Liver (tissue), 9 donors: ENCODE measurements around the gene IQSEC2. TPM values are rescaled to one million over a fixed set of nuclear protein-coding genes. Genes with fewer than 3 reads are reported as not detected.

ENCODE experiments used
- DNase-seq: peaks from one replicate; pipeline ENCODE4 v3.0.0-alpha.2; 2017; ENCODE audit warnings: low spot score
- H3K27ac ChIP-seq, 2 donors: one replicate each; pipeline ENCODE4 v1.7.0; 2013; ENCODE audit warnings: inconsistent platforms in 2 of 2, low read length in 2 of 2, control low read depth in 1 of 2, low read depth in 1 of 2, mild to moderate bottlenecking in 1 of 2
- H3K27me3 ChIP-seq, 4 donors: one replicate each; pipeline versions ENCODE4 v1.6.1 to v1.7.0; 2013; ENCODE audit warnings: low read length in 3 of 4, inconsistent platforms in 1 of 4, mild to moderate bottlenecking in 1 of 4, moderate library complexity in 1 of 4; ENCODE audit not compliant: control insufficient read depth in 4 of 4, insufficient read depth in 4 of 4
- H3K36me3 ChIP-seq, 4 donors: one replicate each; pipeline versions ENCODE4 v1.6.1 to v1.7.0; 2013; ENCODE audit warnings: low read length in 3 of 4, mild to moderate bottlenecking in 3 of 4, low read depth in 1 of 4, moderate library complexity in 1 of 4; ENCODE audit not compliant: control insufficient read depth in 4 of 4, insufficient read depth in 3 of 4
- H3K4me1 ChIP-seq, 4 donors: one replicate each; pipeline versions ENCODE4 v1.6.1 to v1.7.0; 2013; ENCODE audit warnings: low read length in 3 of 4, mild to moderate bottlenecking in 3 of 4, moderate library complexity in 1 of 4; ENCODE audit not compliant: control insufficient read depth in 4 of 4, insufficient read depth in 4 of 4
- H3K4me3 ChIP-seq, 3 donors: one replicate each; pipeline versions ENCODE4 v1.6.1 to v1.7.0; 2013; ENCODE audit warnings: low read length in 3 of 3, control low read depth in 1 of 3, low read depth in 1 of 3, mild to moderate bottlenecking in 1 of 3
- H3K9ac ChIP-seq, 2 donors: one replicate each; pipeline ENCODE4 v1.7.0; 2013; ENCODE audit warnings: low read length in 2 of 2, mild to moderate bottlenecking in 2 of 2, moderate library complexity in 2 of 2, control low read depth in 1 of 2, low read depth in 1 of 2
- H3K9me3 ChIP-seq, 4 donors: one replicate each; pipeline versions ENCODE4 v1.6.1 to v1.7.0; 2013; ENCODE audit warnings: low read length in 3 of 4; ENCODE audit not compliant: control insufficient read depth in 4 of 4
- CTCF ChIP-seq: fragments of 150-350 bp; IDR thresholded peaks from 2 replicates; pipeline ENCODE4 v1.5.1; 2017; ENCODE audit warnings: improper control_type of control experiment, low read depth, low read length; ENCODE audit not compliant: missing input control
- EGR1 ChIP-seq, 2 donors: IDR thresholded peaks; 2 replicates each; pipeline ENCODE4 v1.6.1; 2016 to 2018; ENCODE audit warnings: antibody characterized with exemption in 2 of 2, low read depth in 2 of 2
- FOXA1 ChIP-seq: IDR thresholded peaks from 2 replicates; pipeline ENCODE4 v1.6.1; 2016; ENCODE audit warnings: antibody characterized with exemption
- FOXA2 ChIP-seq: IDR thresholded peaks from 2 replicates; pipeline ENCODE4 v1.6.1; 2016; ENCODE audit warnings: antibody characterized with exemption
- GABPA ChIP-seq, 2 donors: IDR thresholded peaks in 1 of 2; conservative IDR thresholded peaks in 1 of 2; 2 replicates each; pipeline ENCODE4 v1.6.1; 2016; ENCODE audit warnings: antibody characterized with exemption in 2 of 2, mild to moderate bottlenecking in 1 of 2, moderate library complexity in 1 of 2
- HNF4A ChIP-seq, 2 donors: conservative IDR thresholded peaks; 2 replicates each; pipeline ENCODE4 v1.6.1; 2016; ENCODE audit warnings: antibody characterized with exemption in 2 of 2, mild to moderate bottlenecking in 2 of 2
- HNF4G ChIP-seq: IDR thresholded peaks from 2 replicates; pipeline ENCODE4 v1.6.1; 2016; ENCODE audit warnings: antibody characterized with exemption
- JUND ChIP-seq, 2 donors: IDR thresholded peaks; 2 replicates each; pipeline ENCODE4 v1.6.1; 2016; ENCODE audit warnings: antibody characterized with exemption in 2 of 2
- MAX ChIP-seq: IDR thresholded peaks from 2 replicates; pipeline ENCODE4 v1.6.1; 2016; ENCODE audit warnings: antibody characterized with exemption
- NR2F2 ChIP-seq: IDR thresholded peaks from 2 replicates; pipeline ENCODE4 v1.6.1; 2016; ENCODE audit warnings: antibody characterized with exemption
- RAD21 ChIP-seq, 2 donors: IDR thresholded peaks; 2 replicates each; pipeline ENCODE4 v1.6.1; 2016; ENCODE audit warnings: antibody characterized with exemption in 2 of 2, mild to moderate bottlenecking in 2 of 2
- REST ChIP-seq: IDR thresholded peaks from 2 replicates; pipeline ENCODE4 v1.6.1; 2016; ENCODE audit warnings: antibody characterized with exemption, mild to moderate bottlenecking
- RXRA ChIP-seq, 2 donors: IDR thresholded peaks; 2 replicates each; pipeline ENCODE4 v1.6.1; 2017 to 2018; ENCODE audit warnings: antibody characterized with exemption in 2 of 2, mild to moderate bottlenecking in 1 of 2
- SP1 ChIP-seq: IDR thresholded peaks from 2 replicates; pipeline ENCODE4 v1.6.1; 2018; ENCODE audit warnings: antibody characterized with exemption, mild to moderate bottlenecking
- ZBTB33 ChIP-seq: IDR thresholded peaks from 2 replicates; pipeline ENCODE4 v1.6.1; 2016; ENCODE audit warnings: antibody characterized with exemption
- WGBS: extraction: QIAGEN DNeasy Blood & Tissue Kit; methylation state at CpG from one replicate; pipeline ENCODE4 v1.1.7; 2013; 5-methylcytosine and 5-hydroxymethylcytosine counted together
- polyA plus RNA-seq, 2 donors: library from polyadenylated mRNA; stranded (reverse) in 1 of 2; unstranded in 1 of 2; fragments of 200-250 nt in 1 of 2; fragments of >200 nt in 1 of 2; fragmentation: Nextera tagmentation in 1 of 2; extraction: Ambion mirVana in 1 of 2; gene quantifications; one replicate each; pipeline versions ENCODE4 v1.2.1 to v1.2.3, GENCODE V29; 2013 to 2015
- total RNA-seq, 2 donors: library from RNA; depleted of rRNA; stranded (reverse); fragments of >200 nt; gene quantifications; one replicate each; pipeline ENCODE4 v1.2.3, GENCODE V29; 2014
- donor health status: healthy.
- donor health status: healthy.
- donor health status: healthy.
- donor health status: healthy.
- donor health status: healthy.

Gene IQSEC2
- total and polyA plus RNA-seq, 4 donors, result 0.40 to 2.1 (median 1.4) TPM

- TF ChIP-seq ZBTB33, result no peak
Measured at GRCh38 chrX:53236025-53236679, 45.2 kb downstream of the IQSEC2 start (continued).

- no peak for DNase-seq
- Histone ChIP-seq H3K36me3 (no peaks in the 10 kb centered on the region), H3K4me3 (no peak overlapping the region), H3K4me1 (no peaks in the 10 kb centered on the region), H3K9me3 (no peaks in the 10 kb centered on the region), H3K27ac (no peak overlapping the region), H3K9ac (no peak overlapping the region), H3K27me3 (no peaks in the 10 kb centered on the region)
- TF ChIP-seq HNF4A (conservative IDR thresholded peaks at IDR 0.05) (no peak), RXRA (IDR thresholded peaks at IDR 0.05) (no peak), MAX (no peak), CTCF (no peak), NR2F2 (no peak), JUND (IDR thresholded peaks at IDR 0.05) (no peak), ZBTB33 (no peak), FOXA2 (no peak), FOXA1 (no peak), RAD21 (IDR thresholded peaks at IDR 0.05) (no peak), REST (no peak), GABPA (IDR thresholded peaks at IDR 0.05 in 1 of 2, conservative IDR thresholded peaks at IDR 0.05 in 1 of 2) (no peak), HNF4G (no peak), EGR1 (IDR thresholded peaks at IDR 0.05; ENCODE audit: low read depth in 2 of 2) (no peak), SP1 (no peak)
- WGBS, result 89% methylated on average over 12 of the region's 12 CpGs
Measured at GRCh38 chrX:53235566-53235965, 45.8 kb downstream of the IQSEC2 start.
